Osteoblast (primary cell): ENCODE measurements around the gene CRTC3. TPM values are rescaled to one million over a fixed set of nuclear protein-coding genes. Genes with fewer than 3 reads are reported as not detected.

Source experiments
- DNase-seq: peaks from one replicate; pipeline ENCODE4 v3.0.0; 2011; ENCODE audit warnings: low spot score, mixed read lengths; ENCODE audit not compliant: insufficient read length; ENCODE audit errors: missing footprints
- H2AFZ ChIP-seq: 2 replicates; pipeline ENCODE4 v1.6.0; 2011; ENCODE audit warnings: mild to moderate bottlenecking, low read length
- H3K27ac ChIP-seq: 2 replicates; pipeline ENCODE4 v1.5.1; 2011; ENCODE audit warnings: mild to moderate bottlenecking, low read depth, low read length, moderate library complexity
- H3K27me3 ChIP-seq: 2 replicates; pipeline ENCODE4 v1.6.0; 2012; ENCODE audit warnings: mild to moderate bottlenecking, control low read depth, inconsistent platforms, low read length, moderate library complexity; ENCODE audit not compliant: insufficient read depth
- H3K36me3 ChIP-seq: 2 replicates; pipeline ENCODE4 v1.5.1; 2011; ENCODE audit warnings: mild to moderate bottlenecking, low read length, control low read depth, moderate library complexity; ENCODE audit not compliant: insufficient read depth
- H3K4me1 ChIP-seq: 2 replicates; pipeline ENCODE4 v1.5.1; 2011; ENCODE audit warnings: mild to moderate bottlenecking, low read length, control low read depth, moderate library complexity; ENCODE audit not compliant: insufficient read depth
- H3K4me2 ChIP-seq: 2 replicates; pipeline ENCODE4 v1.6.0; 2011; ENCODE audit warnings: mild to moderate bottlenecking, low read length; ENCODE audit not compliant: insufficient read depth
- H3K4me3 ChIP-seq: fragments of 200-600 bp; sonication (generic); 3 replicates; pipeline ENCODE4 v1.5.1; 2012; ENCODE audit warnings: mild to moderate bottlenecking, low read length, inconsistent platforms; ENCODE audit not compliant: insufficient read depth
- H3K79me2 ChIP-seq: 2 replicates; pipeline ENCODE4 v1.6.0; 2012; ENCODE audit warnings: mild to moderate bottlenecking, low read length, control low read depth, inconsistent platforms; ENCODE audit not compliant: insufficient read depth
- H3K9me3 ChIP-seq: 2 replicates; pipeline ENCODE4 v1.5.1; 2011; ENCODE audit warnings: low read depth, low read length, control low read depth
- H4K20me1 ChIP-seq: 2 replicates; pipeline ENCODE4 v1.6.0; 2012; ENCODE audit warnings: mild to moderate bottlenecking, low read length, control low read depth; ENCODE audit not compliant: insufficient read depth
- CTCF ChIP-seq: IDR thresholded peaks from 2 replicates; pipeline ENCODE4 v1.5.1; 2011; ENCODE audit warnings: mild to moderate bottlenecking, low read depth, low read length, moderate library complexity; ENCODE audit errors: extremely low read depth
- total RNA-seq: library from RNA; depleted of rRNA; stranded (reverse); fragments of >200 nt; gene quantifications from 2 replicates; pipeline ENCODE4 v1.2.3, GENCODE V29; 2012

Gene CRTC3
- total RNA-seq, 1 donor: 25.0 TPM

GRCh38 chr15:90637693-90638092, 108.0 kb downstream of the CRTC3 start:
- no peaks in the 10 kb centered on the region for H4K20me1 ChIP-seq
- no peaks in the 10 kb centered on the region for H3K27me3 ChIP-seq
- H3K4me3 ChIP-seq: no peak overlapping the region
- H3K4me2 ChIP-seq: no peak overlapping the region
- no peaks in the 10 kb centered on the region for H3K79me2 ChIP-seq
- DNase-seq: no peak
- H2AFZ ChIP-seq: no peak overlapping the region
- H3K4me1 ChIP-seq: no peaks in the 10 kb centered on the region
- H3K27ac ChIP-seq: no peak overlapping the region
- H3K9me3 ChIP-seq: no peaks in the 10 kb centered on the region
- TF ChIP-seq CTCF: no peak
- peaks cover 64% of the 10 kb centered on the region for H3K36me3 ChIP-seq

GRCh38 chr15:90638201-90638691, 108.5 kb downstream of the CRTC3 start:
- Histone ChIP-seq H3K4me2 (no peak overlapping the region), H3K27me3 (no peaks in the 10 kb centered on the region), H4K20me1 (peaks cover 4% of the 10 kb centered on the region), H3K36me3 (peaks cover 62% of the 10 kb centered on the region), H3K27ac (no peak overlapping the region), H3K9me3 (no peaks in the 10 kb centered on the region), H3K4me1 (no peaks in the 10 kb centered on the region), H2AFZ (no peak overlapping the region), H3K4me3 (no peak overlapping the region), H3K79me2 (no peaks in the 10 kb centered on the region)
- no peak for DNase-seq
- TF ChIP-seq CTCF: no peak

GRCh38 chr15:90638963-90639362, 109.2 kb downstream of the CRTC3 start:
- H3K36me3 ChIP-seq: peaks cover 56% of the 10 kb centered on the region

GRCh38 chr15:90640862-90641261, 111.1 kb downstream of the CRTC3 start:
- no peak overlapping the region for H2AFZ ChIP-seq
- H3K79me2 ChIP-seq: no peaks in the 10 kb centered on the region
- H3K27ac ChIP-seq: no peak overlapping the region
- peaks cover 8% of the 10 kb centered on the region for H4K20me1 ChIP-seq
- H3K27me3 ChIP-seq: no peaks in the 10 kb centered on the region
- no peaks in the 10 kb centered on the region for H3K9me3 ChIP-seq
- H3K4me3 ChIP-seq: no peak overlapping the region
- peaks cover 52% of the 10 kb centered on the region for H3K36me3 ChIP-seq
- DNase-seq: no peak
- no peaks in the 10 kb centered on the region for H3K4me1 ChIP-seq
- H3K4me2 ChIP-seq: no peak overlapping the region
- no peak for TF ChIP-seq CTCF

More at GRCh38 chr15:90638963-90639362, 109.2 kb downstream of the CRTC3 start:
- H4K20me1 ChIP-seq: peaks cover 4% of the 10 kb centered on the region
- no peaks in the 10 kb centered on the region for H3K4me1 ChIP-seq
- no peaks in the 10 kb centered on the region for H3K27me3 ChIP-seq
- no peaks in the 10 kb centered on the region for H3K79me2 ChIP-seq
- no peak overlapping the region for H3K27ac ChIP-seq
- H3K9me3 ChIP-seq: no peaks in the 10 kb centered on the region
- H3K4me3 ChIP-seq: no peak overlapping the region
- DNase-seq: no peak
- H3K4me2 ChIP-seq: no peak overlapping the region
- H2AFZ ChIP-seq: no peak overlapping the region
- TF ChIP-seq CTCF: no peak
